K562 (cell line): ENCODE data around the gene MLLT1. TPM values are rescaled to one million over a fixed set of nuclear protein-coding genes. Genes with fewer than 3 reads are reported as not detected.
A peak's percentile ranks its signal among the peaks of the same experiment; 100 is the strongest.

Experiments
- BHLHE40 ChIP-seq: IDR thresholded peaks from 2 replicates; pipeline ENCODE4 v1.6.1; 2011; ENCODE audit warnings: low read length, improper control_type of control experiment
- ETV5 ChIP-seq: sonication (generic); formaldehyde crosslinking; IDR thresholded peaks from 2 replicates; pipeline ENCODE4 v1.4.0; 2020; ENCODE audit warnings: low read depth, mild to moderate bottlenecking, missing genetic modification reagents
- FOXO4 ChIP-seq: fragments of 450-650 bp; formaldehyde crosslinking; IDR thresholded peaks from 2 replicates; pipeline ENCODE4 v1.4.0; 2020; ENCODE audit warnings: mild to moderate bottlenecking, moderate library complexity
- MGA ChIP-seq: fragments of 450-650 bp; IDR thresholded peaks from 2 replicates; pipeline ENCODE4 v1.6.1; 2016; ENCODE audit warnings: mild to moderate bottlenecking, moderate library complexity
- PRDM10 ChIP-seq: fragments of 450-650 bp; IDR thresholded peaks from 2 replicates; pipeline ENCODE4 v1.6.1; 2018; ENCODE audit not compliant: partially characterized antibody
- TCF7 ChIP-seq: sonication (generic); IDR thresholded peaks from 2 replicates; pipeline ENCODE4 v1.6.1; 2016; ENCODE audit warnings: antibody characterized with exemption, borderline replicate concordance
- USF1 ChIP-seq: sonication (generic); formaldehyde crosslinking; IDR thresholded peaks from 2 replicates; pipeline ENCODE4 v1.9.0; 2022; ENCODE audit warnings: mild to moderate bottlenecking, missing genetic modification reagents
- ZKSCAN8 ChIP-seq: fragments of 200-800 bp; sonication (Bioruptor generic); IDR thresholded peaks from 2 replicates; pipeline ENCODE4 v1.6.1; 2016; ENCODE audit warnings: missing genetic modification characterization, missing compliant biosample characterization
- ZNF75A ChIP-seq: fragments of 450-650 bp; formaldehyde crosslinking; IDR thresholded peaks from 2 replicates; pipeline ENCODE4 v1.4.0; 2020; ENCODE audit warnings: mild to moderate bottlenecking
- polyA plus RNA-seq, 8 experiments: library from polyadenylated mRNA; depleted of rRNA in 4 of 8; stranded (reverse) in 5 of 8; unstranded in 3 of 8; fragments of >200 nt; fragmentation: Nextera tagmentation in 2 of 8; fragmentation: Illumina TruSeq in 1 of 8; extraction: Ambion mirVana in 2 of 8; extraction: Trizol in 1 of 8; gene quantifications; 2 replicates each; pipeline versions ENCODE4 v1.2.1 to v1.2.3, GENCODE V29; 2011 to 2014; ENCODE audit warnings: inconsistent platforms in 1 of 8, missing spikeins in 1 of 8
- total RNA-seq, 7 experiments: library from RNA; depleted of rRNA in 6 of 7; stranded (reverse); fragments of >200 nt in 6 of 7; fragmentation: Illumina TruSeq in 2 of 7; extraction: Trizol in 2 of 7; gene quantifications; 2 replicates each; pipeline versions ENCODE4 v1.2.1 to v1.2.3, GENCODE V29; 2011 to 2021; ENCODE audit warnings: low replicate concordance in 1 of 7

MLLT1 gene
- total and polyA plus RNA-seq, 9 of the 15 experiments (the other 6 are each of a cell fraction or from before 2014, with no cell fraction given), result 0.23 to 63.5 (median 15.4) TPM

- TF ChIP-seq MGA (no peak), TCF7 (no peak), ETV5 (CRISPR knock-in tag) (no peak), FOXO4 (CRISPR knock-in tag) (no peak), ZNF75A (no peak), ZKSCAN8 (CRISPR knock-in tag) (no peak), PRDM10 (no peak), USF1 (CRISPR knock-in tag) (0 out of 2 replicates have a peak, but pooled peaks have one; percentile 36), BHLHE40 (peak; percentile 44; the same call in 1 of the 2 replicates)
Measured at GRCh38 chr19:6218491-6219146, 61.2 kb downstream of the MLLT1 start (continued).
